HL-60/S4 treated with phorbol 12-myristate 13-acetate at 8.2 ng/mL for 4 days and 3 days (cell line): ENCODE data around the gene NEK6.

Experiments
- in situ Hi-C: fragments of 300-500 bp; cut with MboI; formaldehyde crosslinking; loops from 2 replicates; pipeline ENCODE4 v1.15.0; 2022; ENCODE audit warnings: low sequenced_read_pairs

NEK6 gene

DNA sequence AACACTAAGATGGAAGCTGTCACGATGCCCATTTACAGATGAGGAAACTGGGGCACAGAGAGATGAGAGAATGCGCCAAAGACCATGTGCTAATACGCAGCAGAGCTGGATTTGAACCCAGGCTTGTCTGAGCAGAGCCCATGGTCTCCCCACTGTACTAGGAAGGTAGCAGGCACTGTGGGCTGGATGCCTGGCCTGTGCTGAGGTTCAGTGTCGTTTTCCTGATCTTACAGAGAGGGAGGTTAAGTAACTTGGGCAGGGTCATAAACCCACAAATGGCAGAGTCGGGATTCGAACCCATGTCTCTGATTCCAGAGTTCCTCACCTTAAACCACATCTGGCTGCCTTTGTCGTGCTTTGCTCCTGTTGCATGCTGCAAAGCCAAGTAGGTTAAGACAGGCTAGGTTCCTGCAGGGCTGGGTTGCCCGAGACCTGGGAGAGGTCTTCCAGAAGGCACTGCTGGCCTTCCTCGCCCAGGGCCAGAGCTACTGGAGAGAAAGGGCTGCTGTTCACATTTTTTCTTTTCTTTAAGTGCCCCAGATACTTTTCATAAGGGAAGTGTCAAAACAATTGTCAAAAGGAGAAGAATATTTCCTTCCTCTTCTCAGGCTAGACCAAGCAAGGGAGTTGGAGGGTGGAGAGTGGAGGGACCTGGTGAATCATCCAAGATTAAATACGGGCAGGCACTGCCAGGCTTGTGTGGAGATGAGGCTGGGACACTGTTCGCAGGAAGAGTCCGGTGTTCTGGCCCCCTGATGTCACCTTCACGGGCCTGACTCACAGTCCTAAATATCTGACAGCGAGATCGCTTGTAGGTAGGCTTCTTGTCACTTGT, 3.2 kb downstream of the NEK6 start:
- in situ Hi-C loops = no loop called here

DNA sequence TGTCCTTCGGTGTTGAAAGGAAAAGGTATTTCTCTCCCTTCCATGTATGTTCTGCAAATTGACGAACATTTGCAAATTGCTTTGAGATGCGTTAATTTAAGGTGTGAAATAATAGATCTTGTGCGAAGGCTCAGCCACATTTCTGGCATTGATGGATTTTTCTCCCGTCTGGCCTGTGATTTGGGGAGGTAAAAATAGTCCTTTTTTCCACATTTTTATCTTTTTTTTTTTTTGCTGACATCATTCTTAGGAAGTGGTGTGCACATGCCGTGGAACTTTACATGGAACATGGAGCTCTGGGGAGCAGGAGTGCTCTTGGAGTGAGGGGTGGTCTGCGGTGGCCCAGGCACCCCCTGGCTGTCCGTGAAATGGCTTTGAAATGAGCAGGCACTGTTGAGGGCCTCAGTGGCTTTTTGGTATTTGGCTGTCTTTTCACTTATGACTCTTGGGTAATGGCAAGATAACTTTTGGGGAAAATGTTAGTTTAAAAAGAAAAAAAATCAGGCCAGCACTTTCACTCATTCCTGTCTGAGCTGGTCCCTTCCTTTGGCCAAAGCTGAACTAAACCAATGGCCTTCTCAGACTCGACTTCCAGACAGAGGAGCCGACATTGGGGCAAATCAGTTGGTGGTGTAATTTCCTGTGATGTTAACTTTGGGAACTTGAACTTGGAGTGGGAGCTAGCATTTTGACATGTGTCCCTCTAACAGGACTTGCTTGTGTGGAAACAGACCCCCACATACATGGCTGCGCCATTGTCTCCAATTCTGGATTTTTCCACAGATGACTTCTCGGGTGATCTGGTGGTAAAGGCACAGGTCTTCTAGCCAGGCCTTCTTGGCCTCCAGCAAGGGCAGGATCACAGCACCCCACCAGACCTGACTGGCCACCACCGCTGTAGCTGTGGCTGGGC, 4.2 kb downstream of the NEK6 start:
- in situ Hi-C loops = no loop called here

GRCh38 chr9:124262649-124262972, 4.9 kb downstream of the NEK6 start:
- in situ Hi-C loops = no loop called here

DNA sequence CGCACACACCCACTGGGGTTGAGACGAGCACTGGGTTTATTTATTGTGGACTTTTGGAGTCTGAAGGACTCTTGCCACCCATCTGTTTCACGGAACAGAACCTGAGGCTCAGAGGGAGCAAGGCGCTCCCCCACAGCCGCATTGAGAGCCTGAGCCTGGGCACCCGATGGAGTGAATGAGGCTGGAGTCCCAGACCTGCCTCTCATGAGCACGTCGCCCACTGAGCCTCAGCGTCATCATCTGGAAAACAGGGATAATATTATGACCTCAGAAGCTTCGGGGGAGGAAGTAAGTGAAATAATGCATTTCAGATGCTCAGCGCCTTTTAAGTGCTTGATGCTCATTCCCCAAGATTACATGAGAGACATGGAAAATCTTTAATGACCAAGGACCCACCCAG, 5.5 kb downstream of the NEK6 start:
- in situ Hi-C loops = no loop called here

- in situ Hi-C loops = no loop called here
These were observed 6.2 kb downstream of the NEK6 start for GRCh38 chr9:124263800-124264426.

DNA sequence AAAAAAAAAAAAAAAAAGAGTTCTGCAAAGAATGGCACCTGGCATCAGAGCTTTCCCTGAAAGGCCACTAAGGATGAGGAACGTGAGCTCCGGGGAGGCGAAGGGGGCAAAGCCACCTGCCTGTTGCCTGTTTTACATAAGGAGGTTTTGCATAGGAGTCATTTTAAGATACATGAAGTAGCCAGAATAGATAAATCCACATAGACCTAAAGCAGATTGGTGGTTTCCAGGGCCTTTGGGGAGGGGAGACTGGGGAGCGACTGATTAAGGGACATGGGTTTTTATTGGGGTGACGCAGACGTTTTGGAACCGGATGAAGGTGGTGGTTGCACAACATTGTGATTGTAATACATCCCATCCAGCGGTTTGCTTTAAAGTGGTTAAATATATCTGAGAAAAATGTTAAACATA, 7.1 kb downstream of the NEK6 start:
- in situ Hi-C loops = no loop called here

DNA sequence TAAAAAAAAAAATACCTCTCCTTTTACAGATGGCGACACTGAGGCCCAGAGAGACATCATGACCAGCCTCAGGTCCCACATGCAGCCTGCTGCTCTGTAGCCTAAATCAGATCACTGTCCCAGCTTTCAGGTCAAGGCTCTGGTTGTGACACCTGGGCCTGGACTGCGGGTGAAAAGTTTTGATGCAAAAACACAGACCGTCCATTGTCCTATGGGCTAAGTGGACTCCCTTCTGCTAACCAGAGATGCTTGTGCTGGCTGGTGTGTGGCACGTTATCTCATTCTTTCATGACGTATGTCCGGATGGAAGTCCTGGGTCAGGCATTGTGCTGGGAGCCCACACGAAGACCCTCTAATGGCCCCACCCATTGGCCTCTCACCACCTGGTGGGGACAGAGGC, 7.8 kb downstream of the NEK6 start:
- in situ Hi-C loops = no loop called here

DNA sequence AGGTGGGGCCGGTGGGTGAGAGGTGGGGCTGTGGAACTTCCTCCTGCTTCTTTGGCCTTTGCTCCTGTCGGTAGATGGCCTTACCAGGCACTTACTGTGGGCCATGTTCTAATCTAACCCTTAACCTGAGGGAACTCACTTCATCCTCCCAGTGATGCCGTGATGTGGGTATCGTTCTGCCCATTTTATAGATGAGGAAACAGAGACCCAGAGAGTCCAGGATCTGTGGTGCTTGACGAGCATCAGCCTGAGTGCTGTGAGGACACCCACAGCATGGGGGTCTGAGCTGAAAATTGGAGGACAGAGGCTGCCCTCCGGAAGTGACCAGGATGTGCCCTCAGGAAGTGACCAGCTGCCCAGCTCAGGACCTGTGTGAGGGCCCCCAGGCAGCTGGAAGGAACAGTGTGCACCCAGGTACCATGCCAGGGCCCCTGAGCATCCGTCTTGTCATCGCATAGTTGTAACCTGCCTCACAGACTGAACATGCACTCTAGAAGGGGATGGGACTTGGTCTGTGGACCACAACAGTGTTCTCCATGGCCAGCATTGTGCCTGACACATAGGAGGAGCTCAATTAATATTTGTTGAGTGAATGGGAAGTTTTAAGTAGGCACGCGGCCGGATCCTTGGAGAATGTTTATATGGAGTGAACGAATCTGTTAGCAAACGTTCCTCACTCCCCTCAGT, 8.5 kb downstream of the NEK6 start:
- in situ Hi-C loops = no loop called here

- in situ Hi-C loops = no loop called here
These were observed 9.1 kb downstream of the NEK6 start for GRCh38 chr9:124266826-124267201.

DNA sequence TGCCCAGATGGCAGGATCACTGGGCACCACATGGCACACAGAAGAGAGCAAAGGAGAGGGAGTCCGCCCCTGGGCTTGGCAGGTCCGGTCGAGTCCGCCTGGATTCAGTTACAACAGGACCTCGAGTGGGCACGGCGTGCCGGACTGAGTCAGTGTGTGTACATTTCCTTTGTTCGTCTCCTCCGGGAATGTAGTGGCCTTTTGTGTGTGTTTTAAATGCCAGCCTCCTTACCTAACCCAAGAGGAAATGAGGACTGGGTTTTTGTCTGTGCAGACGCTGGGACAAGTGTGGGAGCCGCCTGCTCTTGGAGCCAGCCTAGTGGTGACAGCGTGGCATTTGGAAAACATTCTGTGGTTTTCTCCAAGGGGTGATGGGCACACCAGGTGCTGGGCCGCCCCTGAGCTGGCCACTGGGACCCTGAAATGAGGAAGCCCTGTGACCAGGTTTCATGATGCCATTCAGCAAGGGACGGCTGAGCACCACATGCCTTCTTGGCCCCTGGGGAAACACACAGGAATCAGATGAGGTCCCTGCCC, 9.6 kb downstream of the NEK6 start:
- in situ Hi-C loops = no loop called here

- in situ Hi-C loops = no loop called here
These were observed 10.5 kb downstream of the NEK6 start for GRCh38 chr9:124268248-124268647.

DNA sequence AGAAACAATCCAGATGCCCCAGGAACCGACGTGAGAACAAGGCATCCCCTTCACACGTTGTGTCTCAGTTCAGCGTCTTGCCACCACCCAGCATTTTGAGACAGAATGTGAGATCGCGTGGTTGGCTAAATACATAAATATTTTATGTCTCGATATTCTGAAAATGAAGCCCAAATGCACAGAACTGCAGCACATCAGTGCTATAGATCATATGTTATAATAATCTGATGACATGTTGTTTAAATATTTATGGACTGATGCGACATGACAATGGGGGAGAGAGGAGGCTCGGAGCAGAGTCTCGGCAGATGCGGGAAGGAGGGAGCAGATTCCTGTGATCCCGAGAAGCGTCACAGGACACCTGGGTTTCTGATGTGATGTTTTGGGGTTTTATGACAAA, 10.9 kb downstream of the NEK6 start:
- in situ Hi-C loops = no loop called here

DNA sequence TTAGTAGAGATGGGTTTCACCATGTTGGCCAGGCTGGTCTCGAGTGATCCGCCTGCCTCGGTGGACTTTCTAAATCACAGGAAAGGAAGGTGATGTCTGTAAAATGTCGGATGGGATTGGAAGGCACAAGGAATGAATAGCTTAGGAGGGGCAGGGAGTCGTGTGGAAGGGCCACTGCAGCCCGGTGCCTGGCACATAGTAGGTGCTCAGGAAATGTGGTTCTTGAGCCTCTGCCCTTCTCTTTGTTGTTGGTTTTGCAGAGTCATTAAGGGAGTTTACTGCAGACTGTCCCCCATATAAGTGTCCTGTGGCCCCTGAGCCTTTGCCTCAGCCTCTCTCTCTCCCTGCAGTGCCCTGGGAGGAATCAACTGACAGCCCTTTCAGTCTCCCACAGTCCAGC, 11.8 kb downstream of the NEK6 start:
- in situ Hi-C loops = no loop called here

GRCh38 chr9:124270504-124271335, 13.0 kb downstream of the NEK6 start:
- in situ Hi-C loops = no loop called here

- in situ Hi-C loops = no loop called here
These were observed 13.9 kb downstream of the NEK6 start for GRCh38 chr9:124271660-124272059.

GRCh38 chr9:124272118-124272517, 14.4 kb downstream of the NEK6 start:
- in situ Hi-C loops = no loop called here

DNA sequence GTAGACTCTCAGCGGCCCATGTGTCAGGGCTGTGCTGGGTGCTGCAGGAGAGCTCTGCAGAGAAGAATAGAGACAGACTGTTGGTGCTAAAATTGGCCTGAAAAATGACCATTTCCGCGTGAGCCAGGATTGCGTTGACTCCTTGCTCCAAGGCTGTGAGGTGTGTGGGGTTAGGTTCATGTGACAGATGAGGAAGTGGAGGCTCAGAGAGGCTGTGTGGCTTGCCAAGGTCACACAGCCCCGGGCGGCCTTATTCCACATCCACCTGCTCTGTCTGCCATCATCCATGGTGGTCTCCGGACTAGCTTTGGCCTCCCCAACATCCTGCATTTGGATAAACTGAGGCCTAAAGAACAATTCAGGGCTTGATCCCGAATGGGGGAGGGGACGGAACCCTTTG, 15.2 kb downstream of the NEK6 start:
- in situ Hi-C loops = no loop called here

DNA sequence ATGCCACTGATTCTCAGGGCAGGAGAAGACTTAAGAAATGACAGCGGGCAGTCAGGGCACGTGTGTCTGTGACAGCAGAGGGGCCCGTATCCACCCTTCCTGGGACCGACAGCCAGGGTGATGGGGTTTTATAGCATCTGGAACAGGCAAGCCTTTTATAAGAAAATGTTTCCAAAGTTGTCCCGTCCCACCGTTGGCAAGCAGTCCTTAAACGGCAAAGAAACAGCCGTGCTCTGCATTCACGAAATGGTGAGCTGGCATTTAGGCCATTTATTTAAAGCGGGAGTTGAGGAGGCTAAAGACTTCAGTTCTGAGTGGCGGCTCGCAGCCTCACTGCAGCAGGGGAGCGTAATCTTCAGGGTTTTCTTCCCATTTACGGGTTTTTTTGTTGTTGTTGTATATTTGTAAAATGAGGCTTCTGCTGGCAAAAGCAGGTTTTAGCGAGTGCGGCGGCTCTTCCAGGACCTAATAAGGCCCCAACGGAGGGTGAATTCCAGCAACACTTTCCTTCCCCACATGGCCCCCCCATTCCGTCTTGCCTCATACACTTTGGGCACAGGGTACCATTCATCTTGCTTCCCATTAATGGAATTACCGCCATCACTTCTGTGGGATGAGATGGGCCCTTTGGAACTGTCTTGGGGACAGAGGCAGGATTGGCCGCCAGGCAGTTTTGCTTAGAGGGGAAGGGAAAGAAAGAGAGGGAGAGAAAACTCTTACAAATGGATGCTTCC, 15.8 kb downstream of the NEK6 start:
- in situ Hi-C loops = no loop called here

DNA sequence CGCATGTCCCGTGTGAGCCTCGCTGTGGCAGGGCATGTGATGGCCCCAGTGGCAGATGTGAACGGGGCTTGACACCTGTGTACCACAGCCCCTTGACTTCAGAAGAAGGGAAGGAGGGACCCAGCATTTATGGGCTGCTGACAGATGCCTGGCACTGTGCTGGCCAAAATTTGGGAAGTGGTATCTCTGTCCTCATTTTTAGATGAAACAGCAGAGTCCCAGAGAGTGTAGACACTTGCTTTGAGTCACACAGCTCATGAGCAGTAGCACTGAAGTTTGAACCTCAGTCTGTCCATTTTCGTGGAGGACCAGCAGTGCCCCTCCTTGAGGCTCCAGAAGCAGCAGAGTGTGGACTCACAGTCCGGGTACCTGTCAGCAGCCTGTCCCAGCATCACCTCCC, 16.5 kb downstream of the NEK6 start:
- in situ Hi-C loops = no loop called here
